Cardiac fibroblast (primary cell): ENCODE results near the gene IGLL5.
"Not testable (repeated sequence)": the region's sequence is repeated elsewhere in the genome, so short reads cannot be mapped to it uniquely, and the experiment has no call there.

ENCODE experiments used
- DNase-seq, 2 donors: peaks; one replicate each; pipeline versions ENCODE4 v3.0.0 to v3.0.0-alpha.2; 2010; ENCODE audit warnings: low read depth in 2 of 2
- H3K4me3 ChIP-seq, 2 donors: replicated peaks in 1 of 2; 1 replicate in 1 of 2; 2 replicates in 1 of 2; pipeline ENCODE4 v1.5.1; 2011; ENCODE audit warnings: low read depth in 2 of 2, low read length in 2 of 2, mild to moderate bottlenecking in 2 of 2, moderate library complexity in 1 of 2
- TF ChIP-seq, protein P1 (sequence below): IDR thresholded peaks from one replicate; pipeline ENCODE4 v1.5.1; 2011; ENCODE audit warnings: low read depth, mild to moderate bottlenecking, low read length, inconsistent platforms

The IGLL5 gene

DNA sequence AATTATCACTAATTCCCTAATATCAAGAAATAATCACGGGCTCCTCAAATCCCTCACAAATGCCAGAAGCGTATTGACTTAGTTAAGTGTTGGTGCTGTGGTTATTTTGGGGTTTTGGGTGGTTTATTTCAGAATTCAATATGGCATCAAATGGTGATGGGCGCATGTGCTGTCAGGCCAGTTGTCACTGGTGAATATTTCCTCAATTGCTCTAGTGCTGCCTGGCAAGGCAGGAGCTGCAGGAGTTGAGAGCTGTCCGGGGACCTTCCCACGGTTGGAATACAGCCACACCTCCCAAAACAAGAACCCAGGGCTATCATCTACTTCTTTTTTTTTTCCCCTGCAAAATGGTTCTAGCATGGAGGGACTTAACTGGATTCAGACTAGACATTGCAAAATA is 10.3 kb downstream of the IGLL5 start:
- TF ChIP-seq, protein P1, sequence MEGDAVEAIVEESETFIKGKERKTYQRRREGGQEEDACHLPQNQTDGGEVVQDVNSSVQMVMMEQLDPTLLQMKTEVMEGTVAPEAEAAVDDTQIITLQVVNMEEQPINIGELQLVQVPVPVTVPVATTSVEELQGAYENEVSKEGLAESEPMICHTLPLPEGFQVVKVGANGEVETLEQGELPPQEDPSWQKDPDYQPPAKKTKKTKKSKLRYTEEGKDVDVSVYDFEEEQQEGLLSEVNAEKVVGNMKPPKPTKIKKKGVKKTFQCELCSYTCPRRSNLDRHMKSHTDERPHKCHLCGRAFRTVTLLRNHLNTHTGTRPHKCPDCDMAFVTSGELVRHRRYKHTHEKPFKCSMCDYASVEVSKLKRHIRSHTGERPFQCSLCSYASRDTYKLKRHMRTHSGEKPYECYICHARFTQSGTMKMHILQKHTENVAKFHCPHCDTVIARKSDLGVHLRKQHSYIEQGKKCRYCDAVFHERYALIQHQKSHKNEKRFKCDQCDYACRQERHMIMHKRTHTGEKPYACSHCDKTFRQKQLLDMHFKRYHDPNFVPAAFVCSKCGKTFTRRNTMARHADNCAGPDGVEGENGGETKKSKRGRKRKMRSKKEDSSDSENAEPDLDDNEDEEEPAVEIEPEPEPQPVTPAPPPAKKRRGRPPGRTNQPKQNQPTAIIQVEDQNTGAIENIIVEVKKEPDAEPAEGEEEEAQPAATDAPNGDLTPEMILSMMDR, result no peak
- no peak overlapping the region for H3K4me3 ChIP-seq
- no peak for DNase-seq

DNA sequence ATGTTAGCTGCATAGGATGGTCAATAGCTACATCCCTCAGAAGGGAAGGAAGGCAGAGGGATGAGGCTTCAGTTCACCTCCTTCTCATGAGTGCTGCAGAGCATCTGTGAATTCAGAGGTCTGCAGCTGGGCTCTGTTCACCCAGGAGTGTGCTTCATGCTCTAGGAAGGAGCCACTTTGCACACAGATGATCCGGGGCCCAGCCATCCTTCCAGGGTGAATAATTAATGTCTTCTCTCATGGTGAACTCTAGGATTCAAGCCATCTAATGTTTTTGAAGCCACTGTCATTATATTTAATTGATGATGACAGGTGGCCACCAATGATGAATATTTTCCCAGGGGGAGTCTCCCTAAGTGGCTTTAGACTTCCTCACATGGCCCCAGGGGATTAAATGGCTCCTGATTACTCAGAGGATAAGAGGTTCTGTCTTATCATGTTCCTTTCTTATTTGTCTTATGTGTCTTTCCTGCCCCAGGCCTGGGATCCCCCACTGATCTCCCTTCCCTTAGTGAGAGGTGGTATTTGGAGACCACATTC is 10.9 kb downstream of the IGLL5 start:
- not testable (repeated sequence) for H3K4me3 ChIP-seq, DNase-seq

DNA sequence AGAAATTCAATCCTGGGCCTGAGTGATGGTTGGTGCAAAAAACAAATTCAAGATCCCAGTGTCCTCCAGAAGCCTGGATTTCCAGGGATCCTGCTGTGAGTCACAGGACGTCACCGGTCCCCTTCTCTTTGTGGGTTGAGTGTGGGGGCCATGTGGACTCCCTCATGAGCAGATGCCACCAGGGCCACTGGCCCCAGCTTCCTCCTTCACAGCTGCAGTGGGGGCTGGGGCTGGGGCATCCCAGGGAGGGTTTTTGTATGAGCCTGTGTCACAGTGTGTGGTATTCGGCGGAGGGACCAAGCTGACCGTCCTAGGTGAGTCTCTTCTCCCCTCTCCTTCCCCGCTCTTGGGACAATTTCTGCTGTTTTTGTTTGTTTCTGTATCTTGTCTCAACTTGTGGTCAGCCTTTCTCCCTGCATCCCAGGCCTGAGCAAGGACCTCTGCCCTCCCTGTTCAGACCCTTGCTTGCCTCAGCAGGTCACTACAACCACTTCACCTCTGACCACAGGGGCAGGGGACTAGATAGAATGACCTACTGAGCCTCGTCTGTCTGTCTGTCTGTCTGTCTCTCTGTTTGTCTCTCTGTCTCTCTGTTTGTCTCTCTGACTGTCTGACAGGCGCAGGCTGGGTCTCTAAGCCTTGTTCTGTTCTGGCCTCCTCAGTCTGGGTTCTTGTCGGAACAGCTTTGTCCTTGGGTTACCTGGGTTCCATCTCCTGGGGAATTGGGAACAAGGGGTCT is 11.9 kb downstream of the IGLL5 start:
- not testable (repeated sequence) for H3K4me3 ChIP-seq, DNase-seq

DNA sequence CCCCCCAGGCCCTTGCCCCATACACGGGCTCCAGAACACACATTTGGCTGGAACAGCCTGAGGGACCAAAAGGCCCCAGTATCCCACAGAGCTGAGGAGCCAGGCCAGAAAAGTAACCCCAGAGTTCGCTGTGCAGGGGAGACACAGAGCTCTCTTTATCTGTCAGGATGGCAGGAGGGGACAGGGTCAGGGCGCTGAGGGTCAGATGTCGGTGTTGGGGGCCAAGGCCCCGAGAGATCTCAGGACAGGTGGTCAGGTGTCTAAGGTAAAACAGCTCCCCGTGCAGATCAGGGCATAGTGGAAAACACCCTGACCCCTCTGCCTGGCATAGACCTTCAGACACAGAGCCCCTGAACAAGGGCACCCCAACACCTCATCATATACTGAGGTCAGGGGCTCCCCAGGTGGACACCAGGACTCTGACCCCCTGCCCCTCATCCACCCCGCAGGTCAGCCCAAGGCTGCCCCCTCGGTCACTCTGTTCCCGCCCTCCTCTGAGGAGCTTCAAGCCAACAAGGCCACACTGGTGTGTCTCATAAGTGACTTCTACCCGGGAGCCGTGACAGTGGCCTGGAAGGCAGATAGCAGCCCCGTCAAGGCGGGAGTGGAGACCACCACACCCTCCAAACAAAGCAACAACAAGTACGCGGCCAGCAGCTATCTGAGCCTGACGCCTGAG is 13.1 kb downstream of the IGLL5 start:
- DNase-seq, H3K4me3 ChIP-seq: not testable (repeated sequence)

DNA sequence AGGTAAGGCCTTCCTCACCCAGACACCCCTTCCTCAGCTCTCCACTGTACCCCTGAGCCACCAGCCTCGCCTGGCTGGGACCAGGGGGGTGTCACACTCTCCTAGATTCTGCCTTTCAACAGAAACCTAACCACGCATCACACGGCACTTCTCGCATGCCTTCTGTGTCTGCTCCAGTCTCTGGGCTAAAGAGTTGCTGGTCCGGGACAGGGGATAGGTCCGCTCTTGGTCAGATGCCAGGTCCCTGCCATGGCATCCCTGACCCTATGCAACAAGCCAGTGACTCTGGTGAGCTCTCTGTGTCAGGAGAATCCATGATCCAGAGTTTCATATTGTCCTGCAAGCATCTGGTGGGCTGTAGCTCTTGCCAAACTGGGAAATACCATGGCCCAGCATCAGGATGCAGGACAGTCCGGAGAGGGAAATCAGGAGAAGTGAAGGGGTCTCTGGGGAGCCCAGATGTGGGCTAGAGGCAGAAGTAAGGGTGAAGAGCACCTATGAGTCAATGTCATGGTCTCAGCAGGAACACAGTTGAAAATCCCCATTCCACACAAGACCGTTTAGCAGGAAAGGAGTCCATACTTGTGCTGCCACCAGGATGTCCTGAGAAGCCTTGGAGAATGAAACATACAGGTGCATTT is 14.1 kb downstream of the IGLL5 start:
- TF ChIP-seq, protein P1, result no peak
- no peak overlapping the region for H3K4me3 ChIP-seq

DNA sequence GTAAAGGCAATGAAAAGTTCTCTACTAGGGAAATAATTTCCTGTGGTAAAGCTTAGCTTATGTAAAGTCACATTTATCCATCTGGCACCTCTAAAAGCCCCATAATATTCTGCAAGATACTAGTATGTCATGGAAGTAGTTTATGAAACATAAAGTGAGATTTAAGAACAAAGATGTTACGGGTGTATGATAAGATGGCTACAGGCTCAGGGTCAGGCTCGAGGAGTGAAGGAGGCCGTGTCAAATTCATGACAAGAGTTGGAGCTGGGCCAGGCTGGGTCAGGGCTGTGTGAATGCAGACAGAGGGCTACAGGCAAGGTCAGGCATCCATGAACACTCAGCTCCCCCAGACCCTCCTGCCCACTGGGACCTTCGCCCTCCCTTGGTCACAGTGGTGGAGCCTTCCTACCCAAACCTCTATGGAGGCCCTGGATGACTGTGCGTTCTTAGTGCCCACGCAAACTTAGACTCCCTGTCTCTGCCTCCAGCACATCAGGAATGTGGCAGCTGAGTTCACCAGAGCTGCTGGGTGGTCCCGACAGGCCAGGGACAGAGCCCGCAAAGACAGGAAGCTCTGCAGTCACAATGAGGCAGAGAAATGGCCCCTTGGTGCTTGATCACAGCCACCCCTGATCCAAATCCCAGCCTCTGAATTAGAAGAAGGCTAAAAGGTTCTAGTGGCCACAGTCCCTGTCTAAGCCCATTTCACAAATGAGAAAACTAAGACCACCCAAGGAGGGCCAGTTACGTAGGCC is 14.8 kb downstream of the IGLL5 start:
- no peak for DNase-seq
- H3K4me3 ChIP-seq, result no peak overlapping the region
- TF ChIP-seq, protein P1, result no peak

More for the DNA sequence above, 14.1 kb downstream of the IGLL5 start:
- DNase-seq, result no peak

DNA sequence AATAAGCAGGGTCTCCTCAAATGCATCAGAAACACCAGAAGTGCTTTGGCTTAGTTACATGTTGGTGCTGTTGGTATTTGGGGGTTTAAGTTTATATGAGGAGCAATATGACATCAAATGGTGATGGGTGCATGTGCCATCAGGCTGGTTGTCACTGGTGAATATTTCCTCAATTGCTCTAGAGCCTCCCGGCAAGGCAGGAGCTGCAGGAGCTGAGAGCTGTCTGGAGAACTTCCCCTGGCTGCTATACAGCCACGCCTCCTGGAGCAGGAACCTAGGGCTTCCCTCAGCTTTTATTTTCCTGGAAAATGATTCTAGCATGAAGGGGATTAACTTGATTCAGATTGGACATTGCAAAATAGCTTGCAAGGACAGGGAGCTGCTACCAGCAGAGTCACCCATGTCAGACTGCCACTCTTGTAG is 15.8 kb downstream of the IGLL5 start:
- DNase-seq, result no peak
- H3K4me3 ChIP-seq, result no peak overlapping the region
- TF ChIP-seq, protein P1, result no peak

DNA sequence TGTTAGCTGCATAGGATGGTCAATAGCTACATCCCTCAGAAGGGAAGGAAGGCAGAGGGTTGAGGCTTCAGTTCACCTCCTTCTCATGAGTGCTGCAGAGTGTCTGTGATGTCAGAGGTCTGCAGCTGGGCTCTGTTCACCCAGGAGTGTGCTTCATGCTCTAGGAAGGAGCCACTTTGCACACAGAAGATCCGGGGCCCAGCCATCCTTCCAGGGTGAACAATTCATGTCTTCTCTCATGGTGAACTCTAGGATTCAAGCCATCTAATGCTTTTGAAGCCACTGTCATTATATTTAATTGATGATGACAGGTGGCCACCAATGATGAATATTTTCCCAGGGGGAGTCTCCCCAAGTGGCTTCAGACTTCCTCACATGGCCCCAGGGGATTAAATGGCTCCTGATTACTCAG is 16.2 kb downstream of the IGLL5 start:
- not testable (repeated sequence) for H3K4me3 ChIP-seq, DNase-seq

DNA sequence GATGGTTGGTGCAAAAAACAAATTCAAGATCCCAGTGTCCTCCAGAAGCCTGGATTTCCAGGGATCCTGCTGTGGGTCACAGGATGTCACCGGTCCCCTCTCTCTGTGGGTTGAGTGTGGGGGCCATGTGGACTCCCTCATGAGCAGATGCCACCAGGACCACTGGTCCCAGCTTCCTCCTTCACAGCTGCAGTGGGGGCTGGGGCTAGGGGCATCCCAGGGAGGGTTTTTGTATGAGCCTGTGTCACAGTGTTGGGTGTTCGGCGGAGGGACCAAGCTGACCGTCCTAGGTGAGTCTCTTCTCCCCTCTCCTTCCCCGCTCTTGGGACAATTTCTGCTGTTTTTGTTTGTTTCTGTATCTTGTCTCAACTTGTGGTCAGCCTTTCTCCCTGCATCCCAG is 17.1 kb downstream of the IGLL5 start:
- DNase-seq, H3K4me3 ChIP-seq: not testable (repeated sequence)

DNA sequence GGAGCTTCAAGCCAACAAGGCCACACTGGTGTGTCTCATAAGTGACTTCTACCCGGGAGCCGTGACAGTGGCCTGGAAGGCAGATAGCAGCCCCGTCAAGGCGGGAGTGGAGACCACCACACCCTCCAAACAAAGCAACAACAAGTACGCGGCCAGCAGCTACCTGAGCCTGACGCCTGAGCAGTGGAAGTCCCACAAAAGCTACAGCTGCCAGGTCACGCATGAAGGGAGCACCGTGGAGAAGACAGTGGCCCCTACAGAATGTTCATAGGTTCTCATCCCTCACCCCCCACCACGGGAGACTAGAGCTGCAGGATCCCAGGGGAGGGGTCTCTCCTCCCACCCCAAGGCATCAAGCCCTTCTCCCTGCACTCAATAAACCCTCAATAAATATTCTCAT is 18.8 kb downstream of the IGLL5 start:
- not testable (repeated sequence) for DNase-seq, H3K4me3 ChIP-seq
